ENCODE data around the gene CXCR6. TPM values are rescaled to one million over a fixed set of nuclear protein-coding genes. Genes with fewer than 3 reads are reported as not detected.

CXCR6 gene
- total and polyA plus RNA-seq, 2 of the 8 experiments (the other 6 are each of a cell fraction or from before 2014, with no cell fraction given): not detected

GRCh38 chr3:45915518-45916231, 27.6 kb upstream of the CXCR6 start:
- ChIA-PET CTCF (ENCODE audit: partially characterized antibody) (interaction anchor here (1.2 kb wide), 1 partner anchor 8 kb away, joined by 3 read pairs; no protein-coding TSS in a partner anchor), POLR2A (ENCODE audit: partially characterized antibody) (interaction anchor here (1.3 kb wide), 1 partner anchor 17 kb away, joined by 4 read pairs; no protein-coding TSS in a partner anchor)
- Histone ChIP-seq H2BK5ac (ENCODE audit: low read depth, low read length) (no peak overlapping the region), H3K79me2 (ENCODE audit: control insufficient read depth in 1 of 2, insufficient read depth in 2 of 2, low read length in 2 of 2) (no peaks in the 10 kb centered on the region), H3K23ac (ENCODE audit: insufficient read length) (no peak overlapping the region), H4K5ac (ENCODE audit: insufficient read length, low read depth, low read length) (no peak overlapping the region), H2AFZ (ENCODE audit: low read length) (no peak overlapping the region), H4K8ac (ENCODE audit: extremely low read depth, insufficient read depth, low read length) (no peak overlapping the region), H3K4me2 (ENCODE audit: insufficient read depth in 1 of 2, low read depth in 2 of 2, low read length in 2 of 2) (no peak overlapping the region), H3K27ac (ENCODE audit: low read depth, low read length) (no peak overlapping the region), H2BK12ac (ENCODE audit: low read depth, low read length) (no peak overlapping the region), H2BK20ac (ENCODE audit: low read length) (no peak overlapping the region), H3K56ac (replicated peaks; ENCODE audit: insufficient read length, low read depth, low read length) (no peak overlapping the region), H2BK15ac (ENCODE audit: low read length) (no peak overlapping the region), H2BK120ac (replicated peaks; ENCODE audit: low read depth, low read length) (no peak overlapping the region), H3K4ac (replicated peaks; ENCODE audit: insufficient read length, low read depth, low read length) (no peak overlapping the region), H3K36me3 (ENCODE audit: control insufficient read depth in 2 of 4, insufficient read depth in 4 of 4, low read length in 3 of 4) (peaks cover 0 to under 1% (median 0%) of the 10 kb centered on the region in 4 experiments; a peak in 1 of 8 replicates), H3K14ac (ENCODE audit: insufficient read length) (no peak overlapping the region), H4K91ac (replicated peaks; ENCODE audit: insufficient read length, low read length) (no peak overlapping the region), H3K79me1 (ENCODE audit: low read depth, low read length) (no peaks in the 10 kb centered on the region), H2AK5ac (ENCODE audit: low read depth, low read length) (no peak overlapping the region), H3K27me3 (replicated peaks in 1 of 4; ENCODE audit: control insufficient read depth in 3 of 4, extremely low read depth in 1 of 4, insufficient read depth in 3 of 4, low read length in 3 of 4) (peaks cover 0 to 5% (median 0%) of the 10 kb centered on the region in 4 experiments; a peak in 3 of 7 replicates), H4K20me1 (replicated peaks in 1 of 2; ENCODE audit: control insufficient read depth in 1 of 2, insufficient read depth in 2 of 2, low read length in 2 of 2) (peaks cover 2 to 3% of the 10 kb centered on the region in 2 experiments), H3K9ac (replicated peaks in 1 of 4; ENCODE audit: extremely low read depth in 1 of 4, low read depth in 3 of 4, low read length in 3 of 4) (no peak overlapping the region), H3K23me2 (ENCODE audit: low read depth, low read length) (no peaks in the 10 kb centered on the region), H3K18ac (ENCODE audit: extremely low read depth, low read length) (no peak overlapping the region), H3K4me1 (replicated peaks in 1 of 4; ENCODE audit: control insufficient read depth in 3 of 4, insufficient read depth in 4 of 4, low read length in 3 of 4) (no peaks in the 10 kb centered on the region; a peak in 1 of 7 replicates), H3K9me3 (ENCODE audit: insufficient read depth in 2 of 2, low read depth in 1 of 2, low read length in 1 of 2) (no peaks in the 10 kb centered on the region), H3K4me3 (ENCODE audit: extremely low read depth in 1 of 4, insufficient read depth in 2 of 4, low read depth in 3 of 4, low read length in 4 of 4) (no peak overlapping the region)
- no peak for DNase-seq (ENCODE audit: low read depth in 1 of 2, low spot score in 2 of 2)
- 78% methylated on average over 12 of the region's 13 CpGs; no CpG with 5 or more reads in 1 of the 2 experiments for WGBS, 2 experiments (ENCODE audit: extremely low coverage in 1 of 2, insufficient coverage in 1 of 2, insufficient read length in 1 of 2, insufficient replicate concordance in 2 of 2, low coverage in 1 of 2, low lambda C conversion rate in 2 of 2, missing lambda C conversion rate in 1 of 2)
- TF ChIP-seq RXRA (IDR thresholded peaks at IDR 0.05; ENCODE audit: insufficient read depth, low read depth, low read length) (0 out of 2 replicates have a peak, but pooled peaks have one; percentile 37), E2F6 (IDR thresholded peaks at IDR 0.05) (no peak)
- FAIRE-seq: no peak
